Rectal smooth muscle tissue (tissue), 1 donor: ENCODE results near the gene RBM43.
"Not testable (repeated sequence)": the region's sequence is repeated elsewhere in the genome, so short reads cannot be mapped to it uniquely, and the experiment has no call there.

Source experiments
- H3K27ac ChIP-seq: one replicate; pipeline ENCODE4 v1.7.0; 2013; ENCODE audit warnings: low read depth, low read length, inconsistent platforms
- H3K27me3 ChIP-seq: one replicate; pipeline ENCODE4 v1.7.0; 2013; ENCODE audit warnings: low read length; ENCODE audit not compliant: control insufficient read depth, insufficient read depth
- H3K36me3 ChIP-seq: one replicate; pipeline ENCODE4 v1.7.0; 2013; ENCODE audit warnings: low read length; ENCODE audit not compliant: control insufficient read depth, insufficient read depth
- H3K4me1 ChIP-seq: one replicate; pipeline ENCODE4 v1.7.0; 2013; ENCODE audit warnings: low read length; ENCODE audit not compliant: control insufficient read depth, insufficient read depth
- H3K4me3 ChIP-seq: one replicate; pipeline ENCODE4 v1.7.0; 2013; ENCODE audit warnings: low read length
- H3K9ac ChIP-seq: one replicate; pipeline ENCODE4 v1.7.0; 2013; ENCODE audit warnings: low read length

The RBM43 gene

GRCh38 chr2:151238527-151239487 lies 22.9 kb downstream of the RBM43 start:
- H3K36me3 ChIP-seq: no peaks in the 10 kb centered on the region
- H3K4me1 ChIP-seq: no peaks in the 10 kb centered on the region

GRCh38 chr2:151237422-151238025 lies 24.1 kb downstream of the RBM43 start:
- no peaks in the 10 kb centered on the region for H3K36me3 ChIP-seq
- H3K4me1 ChIP-seq: no peaks in the 10 kb centered on the region
- no peak overlapping the region for H3K9ac ChIP-seq
- no peaks in the 10 kb centered on the region for H3K27me3 ChIP-seq
- no peak overlapping the region for H3K4me3 ChIP-seq
- no peak overlapping the region for H3K27ac ChIP-seq

More at GRCh38 chr2:151238527-151239487, 22.9 kb downstream of the RBM43 start:
- no peak overlapping the region for H3K27ac ChIP-seq
- no peaks in the 10 kb centered on the region for H3K27me3 ChIP-seq
- no peak overlapping the region for H3K4me3 ChIP-seq
- H3K9ac ChIP-seq: no peak overlapping the region

GRCh38 chr2:151233760-151234159 lies 27.9 kb downstream of the RBM43 start:
- H3K9ac ChIP-seq, H3K27ac ChIP-seq, H3K27me3 ChIP-seq, H3K4me1 ChIP-seq, H3K4me3 ChIP-seq, H3K36me3 ChIP-seq: not testable (repeated sequence)

GRCh38 chr2:151233288-151233687 lies 28.4 kb downstream of the RBM43 start:
- not testable (repeated sequence) for H3K4me1 ChIP-seq, H3K36me3 ChIP-seq, H3K9ac ChIP-seq, H3K27ac ChIP-seq, H3K4me3 ChIP-seq, H3K27me3 ChIP-seq

DNA sequence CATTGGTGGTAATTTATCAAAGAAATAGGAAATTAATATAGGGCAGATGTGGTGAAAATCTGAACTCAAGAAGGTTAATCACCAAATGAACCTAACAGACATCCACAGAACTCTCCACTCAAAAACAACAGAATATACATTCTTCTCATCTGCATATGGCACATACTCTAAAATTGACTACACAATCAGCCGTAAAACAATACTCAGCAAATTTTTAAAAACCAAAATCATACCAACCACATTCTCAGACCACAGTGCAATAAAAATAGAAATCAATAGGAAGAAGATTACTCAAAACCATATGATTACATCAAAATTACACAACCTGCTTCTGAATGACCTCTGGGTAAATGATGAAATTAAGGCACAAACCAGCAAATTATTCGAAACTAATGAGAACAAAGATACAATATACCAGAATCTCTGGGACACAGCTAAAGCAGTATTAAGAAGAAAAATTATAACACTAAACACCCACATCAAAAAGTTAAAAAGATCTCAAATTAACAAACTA lies 31.0 kb downstream of the RBM43 start:
- H3K9ac ChIP-seq: no peak overlapping the region
- no peak overlapping the region for H3K27ac ChIP-seq
- H3K4me1 ChIP-seq: no peaks in the 10 kb centered on the region
- H3K27me3 ChIP-seq: no peaks in the 10 kb centered on the region
- H3K4me3 ChIP-seq: no peak overlapping the region
- no peaks in the 10 kb centered on the region for H3K36me3 ChIP-seq

- Histone ChIP-seq H3K36me3 (no peaks in the 10 kb centered on the region), H3K9ac (no peak overlapping the region), H3K4me1 (no peaks in the 10 kb centered on the region), H3K4me3 (no peak overlapping the region), H3K27me3 (no peaks in the 10 kb centered on the region), H3K27ac (no peak overlapping the region)
Measured at GRCh38 chr2:151228847-151229512, 32.7 kb downstream of the RBM43 start.

DNA sequence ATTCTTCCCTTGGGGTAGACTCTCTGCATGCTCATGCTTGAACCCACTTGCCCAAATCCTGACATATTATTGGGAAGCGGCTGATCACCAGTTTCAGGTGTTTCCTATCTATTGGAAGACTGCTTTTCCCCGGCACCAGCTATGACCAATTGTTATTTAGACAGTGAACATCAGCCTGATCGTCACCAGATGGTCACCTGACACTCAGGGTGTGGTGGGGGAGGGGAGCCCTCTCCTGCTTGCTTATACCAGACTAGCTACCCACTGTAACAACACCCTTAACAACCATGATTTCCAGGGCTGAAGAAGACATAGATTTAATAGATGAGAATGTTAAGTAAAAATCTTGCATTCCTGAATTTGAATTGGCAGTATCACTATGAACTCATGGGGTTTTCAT lies 44.3 kb downstream of the RBM43 start:
- H3K36me3 ChIP-seq: no peaks in the 10 kb centered on the region
- H3K27ac ChIP-seq: no peak overlapping the region
- no peak overlapping the region for H3K4me3 ChIP-seq
- no peaks in the 10 kb centered on the region for H3K4me1 ChIP-seq
- no peak overlapping the region for H3K9ac ChIP-seq
- no peaks in the 10 kb centered on the region for H3K27me3 ChIP-seq

DNA sequence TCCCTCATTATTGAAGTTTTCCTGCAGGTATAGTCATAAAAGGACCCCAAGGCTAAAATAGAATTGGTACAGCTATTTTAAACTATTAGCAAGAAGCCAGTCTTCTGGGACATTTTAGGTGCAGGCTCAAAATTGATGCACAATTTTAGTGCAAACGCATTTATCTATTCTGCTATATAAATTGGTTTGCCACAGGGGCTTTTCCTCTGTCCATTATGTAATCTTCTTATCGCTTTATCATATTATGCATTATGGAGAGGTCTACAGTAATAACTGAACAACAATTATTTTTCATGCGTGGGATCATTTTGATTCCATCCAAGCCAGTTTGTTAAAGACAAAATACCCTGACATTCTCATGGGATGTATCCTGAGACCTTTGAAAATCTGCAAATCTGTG lies 54.6 kb downstream of the RBM43 start:
- Histone ChIP-seq H3K9ac (no peak overlapping the region), H3K27me3 (no peaks in the 10 kb centered on the region), H3K4me1 (no peaks in the 10 kb centered on the region), H3K36me3 (no peaks in the 10 kb centered on the region), H3K27ac (no peak overlapping the region), H3K4me3 (no peak overlapping the region)

DNA sequence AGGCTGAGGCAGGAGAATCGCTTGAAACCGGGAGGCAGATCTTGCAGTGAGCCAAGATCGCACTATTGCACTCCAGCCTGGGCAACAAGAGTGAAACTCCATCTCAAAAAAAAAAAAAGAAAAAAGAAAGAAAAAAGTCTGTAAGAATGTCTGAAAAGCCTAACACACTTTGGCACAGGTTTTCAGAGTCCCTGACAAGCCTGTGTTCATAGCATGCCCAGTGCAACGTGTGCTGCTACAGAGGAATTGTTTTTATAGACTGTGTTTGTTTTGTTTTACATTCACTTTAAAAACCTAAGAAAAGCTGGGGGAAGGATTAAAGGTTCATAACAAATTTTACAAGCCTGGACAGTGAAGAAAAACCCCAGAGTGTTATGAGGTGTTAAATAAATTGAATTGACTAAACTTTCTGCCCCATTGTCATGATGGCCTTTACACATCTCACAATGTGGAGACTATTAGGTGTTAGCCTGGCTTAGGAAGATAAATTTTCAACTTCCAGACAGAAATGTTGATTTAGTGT lies 55.2 kb downstream of the RBM43 start:
- H3K27ac ChIP-seq: no peak overlapping the region
- no peak overlapping the region for H3K9ac ChIP-seq
- no peaks in the 10 kb centered on the region for H3K4me1 ChIP-seq
- no peak overlapping the region for H3K4me3 ChIP-seq
- H3K36me3 ChIP-seq: no peaks in the 10 kb centered on the region
- no peaks in the 10 kb centered on the region for H3K27me3 ChIP-seq

DNA sequence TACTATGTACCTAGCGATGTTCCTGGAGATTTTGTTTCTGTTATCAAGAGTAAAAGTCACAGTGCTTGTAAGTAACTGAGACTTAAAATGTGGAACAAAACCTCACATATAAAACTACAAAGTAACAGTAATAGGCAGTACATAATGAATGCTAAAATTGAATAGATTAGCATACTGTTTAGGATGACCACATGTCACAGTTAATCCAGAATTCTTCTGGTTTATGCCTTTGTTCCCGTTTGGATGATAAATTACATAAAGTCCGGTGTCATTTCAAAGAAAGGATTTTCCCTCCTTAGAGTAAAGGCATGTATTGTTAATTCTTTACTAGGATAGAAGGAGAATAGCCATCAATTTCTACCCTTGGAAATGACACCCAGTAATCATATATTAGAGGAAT lies 56.1 kb downstream of the RBM43 start:
- no peak overlapping the region for H3K27ac ChIP-seq
- no peaks in the 10 kb centered on the region for H3K36me3 ChIP-seq

GRCh38 chr2:151204756-151205155 lies 56.9 kb downstream of the RBM43 start:
- Histone ChIP-seq H3K4me3 (no peak overlapping the region), H3K4me1 (no peaks in the 10 kb centered on the region), H3K27ac (no peak overlapping the region)

More for the DNA sequence above, 56.1 kb downstream of the RBM43 start:
- Histone ChIP-seq H3K9ac (no peak overlapping the region), H3K27me3 (no peaks in the 10 kb centered on the region), H3K4me3 (no peak overlapping the region), H3K4me1 (no peaks in the 10 kb centered on the region)

DNA sequence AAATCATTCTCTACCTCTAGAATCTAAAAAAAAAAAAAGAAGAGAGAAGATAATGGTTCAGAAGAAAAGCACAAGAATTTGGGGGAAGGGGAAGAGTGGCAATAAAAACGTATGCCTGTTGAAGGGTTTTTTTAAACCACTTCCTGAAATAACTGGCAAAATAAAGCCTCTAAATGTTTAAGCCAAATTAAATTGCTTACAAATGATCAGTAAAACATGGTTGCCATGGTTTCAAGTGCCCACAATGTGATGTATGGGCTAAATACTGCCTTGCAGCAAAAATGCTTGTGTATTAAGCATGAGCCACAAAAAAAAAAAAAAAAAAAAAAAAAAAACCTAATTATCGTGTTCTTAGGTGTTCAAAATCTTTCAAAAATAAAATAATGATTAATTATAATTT lies 60.8 kb downstream of the RBM43 start:
- H3K4me3 ChIP-seq: no peak overlapping the region
- no peaks in the 10 kb centered on the region for H3K4me1 ChIP-seq
- no peak overlapping the region for H3K9ac ChIP-seq
- H3K27ac ChIP-seq: no peak overlapping the region
- H3K36me3 ChIP-seq: no peaks in the 10 kb centered on the region
- H3K27me3 ChIP-seq: no peaks in the 10 kb centered on the region

More at GRCh38 chr2:151204756-151205155, 56.9 kb downstream of the RBM43 start:
- H3K36me3 ChIP-seq: no peaks in the 10 kb centered on the region
- H3K27me3 ChIP-seq: no peaks in the 10 kb centered on the region
- no peak overlapping the region for H3K9ac ChIP-seq
